Karpas-422 (cell line): ENCODE data around the gene ST6GALNAC6. TPM values are rescaled to one million over a fixed set of nuclear protein-coding genes. Genes with fewer than 3 reads are reported as not detected.

Experiments
- DNase-seq: peaks from one replicate; pipeline ENCODE4 v3.0.0-alpha.2; 2015
- H2AFZ ChIP-seq: fragments of 200-600 bp; sonication (generic); 2 replicates; pipeline ENCODE4 v1.6.1; 2014; ENCODE audit warnings: antibody characterized with exemption, low read length, mixed read lengths
- H3K27ac ChIP-seq: fragments of 200-600 bp; sonication (generic); 2 replicates; pipeline ENCODE4 v1.5.1; 2014; ENCODE audit warnings: mild to moderate bottlenecking, low read length, moderate library complexity
- H3K27me3 ChIP-seq: fragments of 200-600 bp; sonication (generic); 2 replicates; pipeline ENCODE4 v1.6.1; 2014; ENCODE audit warnings: low read length, mixed read lengths
- H3K36me3 ChIP-seq: fragments of 200-600 bp; sonication (generic); 2 replicates; pipeline ENCODE4 v1.6.1; 2014; ENCODE audit warnings: low read length, mixed read lengths; ENCODE audit not compliant: insufficient read depth
- H3K4me1 ChIP-seq: fragments of 200-600 bp; sonication (generic); 2 replicates; pipeline ENCODE4 v1.6.1; 2014; ENCODE audit warnings: mild to moderate bottlenecking, low read length, mixed read lengths
- H3K4me2 ChIP-seq: fragments of 200-600 bp; sonication (generic); 2 replicates; pipeline ENCODE4 v1.6.1; 2014; ENCODE audit warnings: low read length, low read depth, mild to moderate bottlenecking; ENCODE audit not compliant: poor library complexity, severe bottlenecking
- H3K4me3 ChIP-seq: fragments of 200-600 bp; sonication (generic); 2 replicates; pipeline ENCODE4 v1.5.1; 2014; ENCODE audit warnings: mild to moderate bottlenecking, antibody characterized with exemption, low read length, mixed read lengths
- H3K79me2 ChIP-seq: fragments of 200-600 bp; sonication (generic); 2 replicates; pipeline ENCODE4 v1.6.1; 2014; ENCODE audit warnings: mild to moderate bottlenecking, low read length, mixed read lengths
- H3K9ac ChIP-seq: fragments of 200-600 bp; sonication (generic); 2 replicates; pipeline ENCODE4 v1.6.0; 2014; ENCODE audit warnings: low read length
- H3K9me2 ChIP-seq: fragments of 200-600 bp; sonication (generic), shearing (Covaris generic); replicated peaks from 2 replicates; pipeline ENCODE4 v1.6.0; 2014; ENCODE audit warnings: mild to moderate bottlenecking, low read length, moderate library complexity; ENCODE audit not compliant: insufficient read depth
- H3K9me3 ChIP-seq: fragments of 300-700, 200-600 bp; sonication (generic); 2 replicates; pipeline ENCODE4 v1.6.1; 2014; ENCODE audit warnings: low read length, mixed read lengths
- H4K20me1 ChIP-seq: fragments of 200-600 bp; sonication (generic); 2 replicates; pipeline ENCODE4 v1.6.1; 2014; ENCODE audit warnings: mild to moderate bottlenecking, antibody characterized with exemption, low read length, low read depth; ENCODE audit not compliant: insufficient read depth
- total RNA-seq: library from RNA; depleted of rRNA; stranded (reverse); fragments of >200 nt; shearing (Covaris generic); gene quantifications from 2 replicates; pipeline ENCODE4 v1.2.3, GENCODE V29; 2014; ENCODE audit warnings: low replicate concordance

The ST6GALNAC6 gene
- total RNA-seq, 1 experiment from 2014 or later: 21.7 TPM

DNA sequence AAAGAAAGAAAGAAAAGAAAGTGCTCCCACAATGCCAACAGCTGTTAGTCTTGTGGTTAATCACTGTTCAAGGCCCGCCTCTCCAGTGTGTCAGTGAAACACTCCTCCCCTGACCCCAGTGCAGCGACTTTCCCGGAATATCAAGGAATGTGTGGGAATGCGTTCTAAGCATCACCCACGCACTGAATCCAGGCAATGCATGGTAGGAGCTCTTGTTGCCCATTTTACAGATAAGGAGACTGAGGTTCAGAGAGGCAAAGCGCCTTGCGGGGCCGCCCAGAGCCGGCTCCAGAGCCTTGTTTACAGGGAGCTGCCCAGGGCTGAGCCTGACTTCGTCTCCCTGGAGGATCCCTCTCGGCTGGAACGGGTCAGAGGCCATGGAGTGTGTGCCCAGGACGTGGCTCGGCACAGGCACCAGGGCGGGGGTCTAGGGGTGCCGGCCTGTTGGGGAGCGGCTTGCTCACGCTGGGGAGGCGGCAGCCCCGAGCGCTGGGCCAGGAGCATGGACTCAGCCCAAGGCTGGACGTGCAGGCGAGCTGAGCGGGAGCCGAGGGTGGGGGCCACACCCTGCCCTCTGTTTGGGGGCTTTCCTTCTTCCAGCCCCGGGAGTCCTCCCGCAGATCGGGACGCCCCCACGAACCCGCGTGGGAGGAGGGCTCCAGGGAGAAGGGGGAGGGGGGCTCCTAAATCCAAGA is 823 bp downstream of the ST6GALNAC6 start:
- Histone ChIP-seq H3K4me2 (peak overlapping the region; percentile 97), H3K36me3 (peaks cover 35% of the 10 kb centered on the region), H3K9me2 (no peaks in the 10 kb centered on the region), H3K27me3 (no peaks in the 10 kb centered on the region), H3K9ac (peak overlapping the region; percentile 86), H3K79me2 (peaks cover 26% of the 10 kb centered on the region), H3K4me1 (peaks cover 48% of the 10 kb centered on the region), H2AFZ (no peak overlapping the region), H3K27ac (peak overlapping the region; percentile 63), H3K9me3 (peaks cover 5% of the 10 kb centered on the region), H3K4me3 (peak overlapping the region; percentile 81), H4K20me1 (peaks cover 6% of the 10 kb centered on the region; the same call in 1 of the 2 replicates)
- DNase-seq: peak; percentile 50

DNA sequence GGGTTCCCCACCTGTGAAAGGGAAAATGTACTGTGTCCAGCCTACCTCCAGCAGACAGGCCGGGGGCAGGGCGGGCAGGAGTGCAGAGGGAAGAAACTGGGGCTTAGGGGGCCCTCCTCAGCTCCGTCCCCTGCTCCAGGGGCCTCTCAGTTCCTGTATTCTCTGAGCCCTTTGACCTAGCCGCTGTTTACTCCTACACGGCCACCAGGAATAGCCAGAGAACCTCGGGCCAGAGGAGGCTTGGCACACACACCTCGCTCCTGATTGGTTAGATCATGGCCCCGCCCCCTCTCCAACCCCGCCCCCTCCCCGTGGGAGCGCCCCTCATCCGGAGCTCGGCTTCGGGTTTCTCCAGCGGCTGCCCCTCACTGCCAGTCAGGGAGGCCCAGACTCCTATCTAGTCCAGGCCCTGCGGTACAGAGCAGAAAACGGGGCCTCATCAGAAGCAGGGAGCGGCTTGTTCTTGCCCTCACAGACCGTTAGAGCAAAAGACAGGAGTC is 2.2 kb downstream of the ST6GALNAC6 start:
- peaks cover 42% of the 10 kb centered on the region for H3K4me1 ChIP-seq
- H3K4me3 ChIP-seq: peak overlapping the region; percentile 47; the same call in 1 of the 2 replicates
- peaks cover 5% of the 10 kb centered on the region for H3K9me3 ChIP-seq
- no peaks in the 10 kb centered on the region for H3K27me3 ChIP-seq
- H3K9ac ChIP-seq: peak overlapping the region; percentile 41; the same call in 1 of the 2 replicates
- H3K4me2 ChIP-seq: peak overlapping the region; percentile 61
- peaks cover 6% of the 10 kb centered on the region; the same call in 1 of the 2 replicates for H4K20me1 ChIP-seq
- no peaks in the 10 kb centered on the region for H3K9me2 ChIP-seq
- DNase-seq: peak; percentile 87
- peaks cover 48% of the 10 kb centered on the region for H3K36me3 ChIP-seq
- H3K27ac ChIP-seq: no peak overlapping the region
- H3K79me2 ChIP-seq: peaks cover 26% of the 10 kb centered on the region
- H2AFZ ChIP-seq: no peak overlapping the region

DNA sequence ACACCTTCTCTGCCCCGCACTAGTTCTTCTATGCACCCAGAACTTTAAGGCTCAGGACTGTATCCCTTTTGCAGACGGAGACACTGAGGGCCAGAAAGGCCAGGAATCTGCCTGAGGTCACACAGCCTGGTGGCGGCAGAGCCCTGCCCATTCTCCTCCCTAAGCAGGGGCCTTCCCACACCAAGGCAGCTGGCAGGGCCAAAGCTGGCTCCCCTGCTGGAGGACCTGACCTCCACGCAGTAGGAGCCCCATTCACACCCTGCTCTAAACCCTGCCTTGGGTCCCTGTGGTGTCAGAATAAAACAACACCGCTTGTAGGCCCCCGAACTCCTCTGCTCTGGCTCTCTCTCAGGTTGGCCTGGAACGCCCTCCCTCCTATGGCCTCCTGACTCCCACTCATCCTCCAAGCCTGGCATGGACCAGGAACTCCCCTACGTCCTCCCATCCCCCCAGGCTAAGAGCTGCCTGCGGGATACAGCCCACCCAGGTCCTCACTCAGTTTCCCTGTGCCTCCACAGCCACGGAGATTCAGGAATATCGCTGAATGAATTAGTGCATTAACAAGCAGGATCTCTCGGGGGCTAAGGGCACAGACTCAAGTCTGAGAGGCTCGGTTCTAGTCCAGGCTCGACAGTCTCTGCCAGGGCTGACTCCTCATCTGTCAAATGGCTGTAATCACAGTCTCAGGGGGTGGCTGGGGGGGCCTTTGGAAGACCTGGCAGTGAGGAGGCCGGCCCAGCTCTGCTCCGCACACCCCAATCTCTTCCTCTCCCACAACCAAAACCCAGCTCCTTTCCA is 2.8 kb downstream of the ST6GALNAC6 start:
- peaks cover 26% of the 10 kb centered on the region for H3K79me2 ChIP-seq
- peaks cover 5% of the 10 kb centered on the region for H3K9me3 ChIP-seq
- H3K9me2 ChIP-seq: no peaks in the 10 kb centered on the region
- H3K9ac ChIP-seq: no peak overlapping the region
- H4K20me1 ChIP-seq: peaks cover 6% of the 10 kb centered on the region; the same call in 1 of the 2 replicates
- no peak overlapping the region for H3K4me3 ChIP-seq
- H3K4me2 ChIP-seq: peak overlapping the region; percentile 42
- H3K27me3 ChIP-seq: no peaks in the 10 kb centered on the region
- H3K4me1 ChIP-seq: peaks cover 36% of the 10 kb centered on the region
- no peak overlapping the region for H3K27ac ChIP-seq
- no peak overlapping the region for H2AFZ ChIP-seq
- peaks cover 51% of the 10 kb centered on the region for H3K36me3 ChIP-seq
- no peak for DNase-seq

DNA sequence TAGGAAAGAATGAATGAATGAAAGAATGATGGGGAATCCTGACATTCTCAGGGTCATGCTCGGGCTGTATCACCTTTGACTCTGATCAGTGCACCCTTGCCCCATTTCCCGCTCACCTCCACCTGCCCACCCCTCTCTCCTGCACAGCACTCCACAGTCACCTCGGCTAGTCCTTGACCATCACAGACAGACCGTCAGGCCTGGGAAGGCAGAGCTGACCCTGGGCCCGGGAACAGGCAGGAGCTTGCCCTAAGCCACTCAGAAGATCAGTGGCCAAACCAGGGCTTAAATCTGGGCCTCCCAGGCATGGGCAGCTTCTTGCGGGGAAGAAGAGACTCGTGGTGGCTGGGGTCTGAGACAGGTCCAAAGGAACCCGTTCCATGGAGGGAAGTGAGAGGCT is 3.6 kb downstream of the ST6GALNAC6 start:
- Histone ChIP-seq H3K27ac (no peak overlapping the region), H2AFZ (no peak overlapping the region), H4K20me1 (peaks cover 6% of the 10 kb centered on the region; the same call in 1 of the 2 replicates), H3K4me1 (peaks cover 30% of the 10 kb centered on the region), H3K36me3 (peaks cover 54% of the 10 kb centered on the region), H3K27me3 (no peaks in the 10 kb centered on the region), H3K4me3 (no peak overlapping the region), H3K9me3 (peaks cover 5% of the 10 kb centered on the region), H3K9me2 (no peaks in the 10 kb centered on the region), H3K4me2 (no peak overlapping the region), H3K79me2 (peaks cover 26% of the 10 kb centered on the region), H3K9ac (no peak overlapping the region)
- no peak for DNase-seq

DNA sequence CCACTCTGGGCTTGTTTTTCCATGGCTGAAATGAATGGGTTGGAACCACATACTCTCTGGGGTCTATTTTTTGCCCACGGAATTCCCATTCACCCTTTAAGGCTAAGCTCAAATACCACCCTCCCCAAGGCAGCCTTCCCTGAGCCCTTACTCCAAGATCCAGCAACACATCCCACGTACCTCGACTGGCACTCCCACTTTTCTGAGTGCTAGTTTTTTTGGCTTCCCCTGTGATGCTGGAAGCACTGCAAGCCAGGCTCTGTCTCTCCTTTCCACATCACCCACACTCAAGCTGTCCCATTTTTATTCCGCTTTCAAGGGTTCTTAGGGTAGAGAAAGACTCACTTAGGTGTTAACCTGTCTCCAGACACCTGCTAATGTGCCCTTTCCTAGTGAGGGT is 6.0 kb downstream of the ST6GALNAC6 start:
- Histone ChIP-seq H3K27ac (no peak overlapping the region), H3K4me1 (peaks cover 13% of the 10 kb centered on the region), H3K9me2 (no peaks in the 10 kb centered on the region), H3K9me3 (peaks cover 5% of the 10 kb centered on the region), H3K36me3 (peaks cover 56% of the 10 kb centered on the region), H2AFZ (no peak overlapping the region), H3K4me3 (no peak overlapping the region), H3K4me2 (no peak overlapping the region), H4K20me1 (peaks cover 6% of the 10 kb centered on the region; the same call in 1 of the 2 replicates), H3K79me2 (peaks cover 19% of the 10 kb centered on the region), H3K9ac (no peak overlapping the region), H3K27me3 (no peaks in the 10 kb centered on the region)
- no peak for DNase-seq

DNA sequence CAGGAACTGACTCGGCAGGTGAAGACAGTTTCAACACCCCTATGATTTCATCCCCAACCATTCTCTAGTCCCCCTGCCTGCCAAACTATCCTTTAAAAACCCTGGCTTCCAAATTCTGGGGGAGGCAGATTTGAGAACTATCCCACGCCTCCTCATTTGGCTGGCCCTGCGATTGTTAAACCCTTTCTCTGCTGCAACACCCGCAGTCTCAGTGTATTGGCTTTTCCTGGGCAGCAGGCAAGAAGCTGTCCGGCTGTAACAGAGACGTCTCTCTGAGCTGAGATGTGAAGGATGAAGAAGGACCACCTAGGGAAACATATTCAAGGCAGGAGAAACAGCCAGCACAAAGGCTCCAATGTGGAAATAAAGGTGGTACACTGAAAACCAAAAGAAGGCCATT is 6.6 kb downstream of the ST6GALNAC6 start:
- H3K4me1 ChIP-seq: peaks cover 9% of the 10 kb centered on the region
- peaks cover 4% of the 10 kb centered on the region; the same call in 1 of the 2 replicates for H4K20me1 ChIP-seq
- H3K79me2 ChIP-seq: peaks cover 16% of the 10 kb centered on the region
- H2AFZ ChIP-seq: no peak overlapping the region
- peaks cover 5% of the 10 kb centered on the region for H3K9me3 ChIP-seq
- H3K27ac ChIP-seq: no peak overlapping the region
- H3K4me2 ChIP-seq: no peak overlapping the region
- no peak overlapping the region for H3K4me3 ChIP-seq
- no peaks in the 10 kb centered on the region for H3K9me2 ChIP-seq
- no peak for DNase-seq
- H3K9ac ChIP-seq: no peak overlapping the region
- H3K27me3 ChIP-seq: no peaks in the 10 kb centered on the region
- peaks cover 57% of the 10 kb centered on the region for H3K36me3 ChIP-seq

DNA sequence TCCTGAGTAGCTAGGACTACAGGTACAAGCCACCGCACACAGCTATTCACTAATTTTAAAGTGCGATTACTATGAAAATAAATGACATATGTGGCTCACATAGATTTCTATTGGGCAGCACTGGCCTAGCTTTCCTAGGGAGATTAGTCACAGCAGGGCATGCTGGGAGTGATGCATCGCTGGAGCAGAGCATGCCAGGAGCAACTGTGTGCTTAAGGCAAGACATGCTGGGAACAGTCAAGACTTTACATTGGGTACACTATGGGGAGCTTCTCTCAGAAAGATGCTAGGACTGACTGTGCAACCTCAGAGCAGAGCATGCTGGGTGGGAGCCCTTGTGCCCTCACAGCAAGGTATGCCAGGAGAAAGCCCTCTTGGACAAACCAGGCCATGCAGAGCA is 9.3 kb downstream of the ST6GALNAC6 start:
- Histone ChIP-seq H3K4me1 (no peaks in the 10 kb centered on the region), H4K20me1 (no peaks in the 10 kb centered on the region), H2AFZ (no peak overlapping the region), H3K4me3 (no peak overlapping the region), H3K27ac (no peak overlapping the region), H3K9ac (no peak overlapping the region), H3K9me2 (no peaks in the 10 kb centered on the region), H3K36me3 (peaks cover 46% of the 10 kb centered on the region), H3K4me2 (no peak overlapping the region), H3K27me3 (no peaks in the 10 kb centered on the region), H3K9me3 (peaks cover 5% of the 10 kb centered on the region), H3K79me2 (no peaks in the 10 kb centered on the region)
- no peak for DNase-seq

DNA sequence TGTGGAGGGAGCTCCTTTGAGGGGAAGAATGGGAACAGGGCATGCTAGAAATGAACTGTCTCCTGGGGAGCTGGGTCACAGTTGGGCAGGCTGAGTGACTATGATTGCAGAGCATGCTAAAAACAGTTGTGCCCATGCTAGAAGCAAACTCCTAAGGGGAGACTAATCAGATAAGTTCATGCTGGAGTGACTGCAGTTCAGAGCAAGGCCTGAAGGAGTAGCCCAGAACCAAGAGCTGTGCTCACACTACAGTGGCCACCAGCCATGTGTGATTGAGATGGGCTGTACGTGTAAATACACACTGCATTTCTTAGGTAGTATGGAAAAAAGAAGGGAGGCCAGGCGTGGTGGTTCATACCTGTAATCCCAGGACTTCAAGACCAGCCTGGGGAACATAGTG is 11.6 kb downstream of the ST6GALNAC6 start:
- Histone ChIP-seq H3K27me3 (no peaks in the 10 kb centered on the region), H3K9ac (no peak overlapping the region), H3K4me1 (no peaks in the 10 kb centered on the region), H4K20me1 (no peaks in the 10 kb centered on the region), H3K9me2 (no peaks in the 10 kb centered on the region), H3K4me2 (no peak overlapping the region), H3K79me2 (no peaks in the 10 kb centered on the region), H3K4me3 (no peak overlapping the region), H3K9me3 (no peaks in the 10 kb centered on the region), H3K36me3 (peaks cover 24% of the 10 kb centered on the region), H3K27ac (no peak overlapping the region), H2AFZ (no peak overlapping the region)
- DNase-seq: no peak
